Measurements from ENCODE around the gene PEX1. TPM values are rescaled to one million over a fixed set of nuclear protein-coding genes. Genes with fewer than 3 reads are reported as not detected.
"Not testable (repeated sequence)": the region's sequence is repeated elsewhere in the genome, so short reads cannot be mapped to it uniquely, and the experiment has no call there.

The PEX1 gene
- total RNA-seq, 1 experiment from 2014 or later: 13.2 TPM

GRCh38 chr7:92461027-92462003 lies 67.0 kb downstream of the PEX1 start:
- peak; percentile 46 for DNase-seq (ENCODE audit: low read depth)

- DNase-seq (ENCODE audit: low read depth): no peak
These were observed 67.8 kb downstream of the PEX1 start for GRCh38 chr7:92460510-92460909.

- DNase-seq (ENCODE audit: low read depth): no peak
These were observed 68.2 kb downstream of the PEX1 start for GRCh38 chr7:92460109-92460508.

GRCh38 chr7:92456236-92456635 lies 72.1 kb downstream of the PEX1 start:
- DNase-seq (ENCODE audit: low read depth): no peak

GRCh38 chr7:92451645-92452044 lies 76.7 kb downstream of the PEX1 start:
- no peak for DNase-seq (ENCODE audit: low read depth)

- peak; percentile 47 for DNase-seq (ENCODE audit: low read depth)
These were observed 80.0 kb downstream of the PEX1 start for GRCh38 chr7:92448205-92448747.

- peak; percentile 91 for DNase-seq (ENCODE audit: low read depth)
These were observed 80.7 kb downstream of the PEX1 start, which contains the start of gene GATAD1 for GRCh38 chr7:92447345-92448204. Gene GATAD1, plus strand, starts transcription at chr7:92447482. Its CDS starts 248 bp downstream, at chr7:92447730.

- no peak for DNase-seq (ENCODE audit: low read depth)
These were observed 81.4 kb downstream of the PEX1 start for GRCh38 chr7:92446869-92447344.

GRCh38 chr7:92442720-92443119 lies 85.6 kb downstream of the PEX1 start:
- not testable (repeated sequence) for DNase-seq (ENCODE audit: low read depth)

- DNase-seq (ENCODE audit: low read depth): no peak
These were observed 90.3 kb downstream of the PEX1 start for GRCh38 chr7:92437956-92438491.

Other genes with a start within 250 kb of the PEX1 start
- gene GATAD1, start 81.0 kb downstream of the PEX1 start, total RNA-seq (2014; rRNA removed; shearing (Covaris generic)): 14.1 and 15.9 TPM in 2 replicates
- not detected in 2 replicates for gene ERVW-1, start 50.6 kb downstream of the PEX1 start, total RNA-seq (2014; rRNA removed; shearing (Covaris generic))
- gene RBM48, start 275 bp upstream of the PEX1 start, total RNA-seq (2014; rRNA removed; shearing (Covaris generic)): 9.2 and 9.6 TPM in 2 replicates
- gene FAM133B, start 61.9 kb upstream of the PEX1 start, total RNA-seq (2014; rRNA removed; shearing (Covaris generic)): 13.4 and 13.5 TPM in 2 replicates

Measured in RPMI7951 (cell line).